Astrocyte of the hippocampus (primary cell): ENCODE data around the gene OSBPL10.
"Not testable (repeated sequence)": the region's sequence is repeated elsewhere in the genome, so short reads cannot be mapped to it uniquely, and the experiment has no call there.

Experiments
- DNase-seq: peaks from one replicate; pipeline ENCODE4 v3.0.0; 2011; ENCODE audit warnings: low read depth, low spot score

The OSBPL10 gene

GRCh38 chr3:31892500-31892899 is 88.6 kb downstream of the OSBPL10 start:
- no peak for DNase-seq

- DNase-seq, result no peak
Observed at GRCh38 chr3:31891876-31892455, 89.1 kb downstream of the OSBPL10 start.

GRCh38 chr3:31890742-31891469 is 90.2 kb downstream of the OSBPL10 start:
- DNase-seq, result no peak

- DNase-seq, result no peak
Observed at GRCh38 chr3:31890007-31890406, 91.1 kb downstream of the OSBPL10 start.

- DNase-seq, result no peak
Observed at GRCh38 chr3:31885235-31885634, 95.8 kb downstream of the OSBPL10 start.

- no peak for DNase-seq
Observed at GRCh38 chr3:31884251-31884650, 96.8 kb downstream of the OSBPL10 start.

- DNase-seq, result no peak
Observed at GRCh38 chr3:31882895-31883294, 98.2 kb downstream of the OSBPL10 start.

- no peak for DNase-seq
Observed at GRCh38 chr3:31882431-31882830, 98.6 kb downstream of the OSBPL10 start.

- DNase-seq, result no peak
Observed at GRCh38 chr3:31880482-31881078, 100.5 kb downstream of the OSBPL10 start.

GRCh38 chr3:31880020-31880419 is 101.0 kb downstream of the OSBPL10 start:
- no peak for DNase-seq

- no peak for DNase-seq
Observed at GRCh38 chr3:31879365-31879764, 101.7 kb downstream of the OSBPL10 start.

GRCh38 chr3:31878231-31878838 is 102.7 kb downstream of the OSBPL10 start:
- DNase-seq, result no peak

- DNase-seq, result peak; percentile 91
Observed at GRCh38 chr3:31876331-31876730, 104.7 kb downstream of the OSBPL10 start.

- DNase-seq, result no peak
Observed at GRCh38 chr3:31875437-31875836, 105.6 kb downstream of the OSBPL10 start.

- DNase-seq, result no peak
Observed at GRCh38 chr3:31873254-31873820, 107.7 kb downstream of the OSBPL10 start.

- no peak for DNase-seq
Observed at GRCh38 chr3:31871939-31872507, 109.0 kb downstream of the OSBPL10 start.

- DNase-seq, result not testable (repeated sequence)
Observed at GRCh38 chr3:31870111-31870510, 111.0 kb downstream of the OSBPL10 start.

GRCh38 chr3:31868236-31868635 is 112.8 kb downstream of the OSBPL10 start:
- DNase-seq, result no peak

GRCh38 chr3:31862666-31863279 is 118.3 kb downstream of the OSBPL10 start:
- DNase-seq, result no peak

GRCh38 chr3:31861826-31862225 is 119.2 kb downstream of the OSBPL10 start:
- DNase-seq, result no peak

GRCh38 chr3:31860642-31861041 is 120.4 kb downstream of the OSBPL10 start:
- DNase-seq, result not testable (repeated sequence)
